ENCODE measurements around the gene CYB561A3.
A peak's percentile ranks its signal among the peaks of the same experiment; 100 is the strongest.

The CYB561A3 gene

DNA sequence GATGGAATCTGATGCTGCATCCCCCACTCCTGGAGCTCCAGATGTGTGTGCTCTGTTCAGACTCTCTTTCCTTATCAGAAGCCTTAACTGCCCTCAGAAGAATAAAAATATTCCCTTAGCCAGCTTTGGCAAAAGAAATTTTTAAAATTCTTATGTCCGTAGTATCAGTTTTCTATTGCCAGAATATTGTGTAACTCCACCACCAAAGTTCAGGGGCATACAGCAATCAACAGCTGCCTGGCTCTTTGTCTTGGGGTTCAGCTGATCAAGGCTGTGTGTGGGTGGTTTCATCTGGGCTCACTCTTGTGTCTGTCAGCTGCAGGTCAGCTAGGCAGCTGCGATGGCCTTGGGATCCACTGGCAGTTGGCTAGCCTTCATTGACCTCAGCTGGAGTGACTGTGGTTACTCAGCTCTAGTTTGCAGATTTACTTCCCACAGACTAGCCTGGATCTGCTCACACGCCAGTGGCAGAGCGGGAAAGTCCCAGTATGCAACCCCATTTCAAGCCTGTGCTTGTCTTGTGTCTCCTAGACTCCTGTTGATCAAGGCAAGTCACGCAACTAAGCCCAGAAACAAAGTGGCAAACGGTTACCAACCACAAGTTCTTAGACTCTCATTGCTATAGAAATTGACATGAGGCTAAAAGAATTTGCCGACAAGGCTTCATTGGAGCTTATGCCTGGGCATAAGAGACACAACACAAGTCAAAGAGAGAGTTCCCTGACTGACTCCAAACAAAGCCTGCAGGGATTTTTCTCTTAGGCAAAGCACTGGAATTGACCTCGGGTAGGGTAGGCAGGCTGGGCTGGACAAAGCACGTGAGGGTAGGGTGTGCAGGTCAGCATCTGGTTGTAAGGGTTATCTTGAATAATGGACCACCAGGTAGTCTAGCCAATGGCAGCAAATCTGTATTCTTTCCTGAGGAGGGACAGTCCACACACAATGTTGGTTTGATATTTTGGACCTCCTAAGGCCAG, 8.0 kb upstream of the CYB561A3 start:
- peak; percentile 60 for DNase-seq (ENCODE audit: low read depth)

DNA sequence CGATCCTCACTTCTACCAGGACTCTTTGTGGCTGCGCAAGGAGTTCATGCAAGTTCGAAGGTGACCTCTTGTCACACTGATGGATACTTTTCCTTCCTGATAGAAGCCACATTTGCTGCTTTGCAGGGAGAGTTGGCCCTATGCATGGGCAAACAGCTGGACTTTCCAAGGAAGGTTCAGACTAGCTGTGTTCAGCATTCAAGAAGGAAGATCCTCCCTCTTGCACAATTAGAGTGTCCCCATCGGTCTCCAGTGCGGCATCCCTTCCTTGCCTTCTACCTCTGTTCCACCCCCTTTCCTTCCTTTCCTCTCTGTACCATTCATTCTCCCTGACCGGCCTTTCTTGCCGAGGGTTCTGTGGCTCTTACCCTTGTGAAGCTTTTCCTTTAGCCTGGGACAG, 7.0 kb upstream of the CYB561A3 start:
- no peak for DNase-seq (ENCODE audit: low read depth)

DNA sequence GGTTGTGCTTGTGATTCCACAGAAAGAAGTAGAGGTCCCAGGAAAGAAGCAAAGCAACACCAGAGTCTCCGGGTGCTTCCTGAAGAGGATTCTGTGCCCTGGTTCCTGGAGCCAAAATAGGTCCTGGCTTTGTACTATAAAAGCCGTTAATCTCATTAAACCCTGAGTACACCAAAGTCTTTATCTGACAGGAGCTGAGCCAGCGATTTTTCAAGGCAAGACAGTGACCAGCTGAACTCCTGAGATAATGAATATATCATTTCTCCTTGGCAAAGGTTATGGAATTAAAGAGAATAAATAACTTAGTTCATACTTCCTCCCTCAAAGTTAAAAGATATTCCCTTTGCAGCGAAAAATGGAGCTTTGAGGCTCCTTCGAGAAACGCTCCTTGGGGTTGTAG, 5.7 kb upstream of the CYB561A3 start:
- no peak for DNase-seq (ENCODE audit: low read depth)

DNA sequence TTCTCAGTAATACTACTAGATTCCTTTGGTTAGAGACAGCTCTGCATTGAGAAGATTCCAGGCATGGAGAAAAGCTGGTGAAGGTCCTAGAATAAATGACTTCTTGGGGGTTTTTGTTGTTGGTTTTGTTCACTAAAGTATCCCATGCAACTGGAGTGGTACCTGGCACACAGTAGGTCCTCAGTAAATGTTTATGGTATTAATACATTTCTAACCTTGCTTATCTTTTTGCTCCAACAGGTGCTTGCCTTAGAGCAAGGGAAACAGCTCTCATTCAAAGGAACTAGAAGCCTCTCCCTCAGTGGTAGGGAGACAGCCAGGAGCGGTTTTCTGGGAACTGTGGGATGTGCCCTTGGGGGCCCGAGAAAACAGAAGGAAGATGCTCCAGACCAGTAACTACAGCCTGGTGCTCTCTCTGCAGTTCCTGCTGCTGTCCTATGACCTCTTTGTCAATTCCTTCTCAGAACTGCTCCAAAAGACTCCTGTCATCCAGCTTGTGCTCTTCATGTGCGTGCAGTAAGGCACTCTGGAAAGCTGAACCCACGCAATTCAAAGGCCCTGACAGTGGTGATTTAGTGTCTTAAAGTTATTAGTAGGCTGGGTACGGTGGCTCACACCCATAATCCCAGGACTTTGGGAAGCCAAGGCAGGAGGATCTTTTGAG, 2.5 kb upstream of the CYB561A3 start:
- DNase-seq (ENCODE audit: low read depth): no peak

DNA sequence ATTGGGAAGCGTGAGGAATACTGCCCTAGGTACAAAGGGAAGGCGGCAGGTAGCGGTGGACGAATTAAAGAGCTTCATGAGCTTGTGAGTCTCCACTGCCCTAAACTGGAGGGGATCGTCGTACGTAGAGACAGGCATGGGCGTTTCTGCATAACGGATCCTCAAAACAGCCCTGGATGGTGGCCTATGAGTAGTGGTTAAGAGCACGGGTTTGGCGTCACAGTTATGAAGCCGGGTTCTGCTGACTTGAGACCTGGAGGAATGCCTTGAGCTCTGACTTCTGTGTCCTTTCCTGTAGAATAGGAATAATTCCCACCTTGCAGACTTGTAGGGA, 827 bp upstream of the CYB561A3 start:
- DNase-seq (ENCODE audit: low read depth): no peak

DNA sequence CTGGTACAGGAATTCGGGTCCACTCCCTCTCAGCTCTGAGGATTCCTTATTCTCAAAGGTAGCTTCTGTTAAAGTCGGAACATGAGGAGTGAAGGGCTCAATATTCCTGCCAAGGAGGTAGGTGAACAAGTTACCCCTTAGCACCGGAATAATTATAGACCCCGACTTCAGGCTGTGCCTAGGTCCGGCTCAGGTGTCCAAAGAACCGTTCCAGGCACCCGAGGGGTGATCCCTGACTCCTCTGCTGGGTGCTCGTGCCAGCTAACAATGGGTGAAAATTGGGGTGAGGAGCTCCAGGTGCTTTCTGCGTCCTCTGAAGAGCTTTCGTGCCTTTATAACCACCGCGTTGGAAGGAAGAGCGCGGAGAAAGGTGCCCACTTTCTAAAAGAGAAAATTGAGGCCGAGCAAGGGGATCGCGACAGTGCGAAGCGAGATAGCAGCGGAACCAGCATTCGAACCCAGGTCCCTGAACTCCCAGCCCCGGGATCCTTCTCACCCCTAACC, 393 bp downstream of the CYB561A3 start:
- DNase-seq (ENCODE audit: low read depth): no peak

DNA sequence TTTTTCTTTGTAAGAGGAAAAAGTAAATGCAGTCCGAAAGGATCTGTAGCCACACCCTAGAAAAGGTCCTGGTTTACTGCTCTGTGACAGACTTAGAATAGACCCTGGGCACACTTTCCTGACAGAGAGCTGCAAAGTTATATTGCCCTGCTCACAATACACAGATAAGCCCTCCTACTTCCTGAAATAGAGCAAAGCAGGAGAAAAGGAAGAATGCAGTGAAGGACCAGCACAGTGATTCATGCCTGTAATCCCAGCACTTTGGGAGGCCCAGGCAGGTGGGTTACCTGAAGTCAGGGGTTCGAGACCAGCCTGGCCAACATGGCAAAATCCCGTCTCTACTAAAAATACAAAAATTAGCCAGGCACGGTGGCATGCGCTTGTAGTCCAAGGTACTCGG, 2.2 kb downstream of the CYB561A3 start:
- no peak for DNase-seq (ENCODE audit: low read depth)

DNA sequence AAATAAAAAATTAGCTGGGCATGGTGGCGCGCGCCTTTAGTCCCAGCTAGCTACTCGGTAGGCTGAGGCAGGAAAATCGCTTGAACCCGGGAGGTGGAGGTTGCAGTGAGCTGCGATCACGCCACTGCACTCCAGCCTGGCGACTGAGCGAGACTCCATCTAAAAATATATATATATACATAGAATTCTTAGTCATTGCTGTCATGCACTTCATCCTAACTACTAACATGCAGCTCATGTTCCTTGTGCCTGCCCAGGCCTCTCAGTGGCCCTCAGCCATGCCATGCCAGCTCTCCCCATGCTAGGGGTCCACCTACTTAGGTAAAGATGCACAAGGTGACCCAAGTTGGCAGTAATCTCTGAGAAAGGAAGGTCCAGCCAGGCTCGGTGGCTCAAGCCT, 3.1 kb downstream of the CYB561A3 start:
- no peak for DNase-seq (ENCODE audit: low read depth)

DNA sequence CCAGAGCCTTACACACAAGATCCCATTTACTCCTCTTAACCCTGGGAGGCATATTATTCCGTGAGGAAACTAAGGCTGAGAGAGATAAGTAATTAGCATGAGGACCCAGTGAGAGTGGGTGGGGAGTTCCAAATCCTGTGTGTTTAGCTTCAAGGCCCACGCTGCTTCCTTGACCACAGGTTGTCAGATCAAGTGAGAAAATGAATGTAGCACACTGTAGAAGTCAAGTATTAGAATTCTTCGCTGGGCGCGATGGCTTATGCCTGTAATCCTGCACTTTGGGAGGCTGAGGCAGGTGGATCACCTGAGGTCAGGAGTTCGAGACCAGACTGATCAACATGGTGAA, 3.8 kb downstream of the CYB561A3 start:
- DNase-seq (ENCODE audit: low read depth): no peak

DNA sequence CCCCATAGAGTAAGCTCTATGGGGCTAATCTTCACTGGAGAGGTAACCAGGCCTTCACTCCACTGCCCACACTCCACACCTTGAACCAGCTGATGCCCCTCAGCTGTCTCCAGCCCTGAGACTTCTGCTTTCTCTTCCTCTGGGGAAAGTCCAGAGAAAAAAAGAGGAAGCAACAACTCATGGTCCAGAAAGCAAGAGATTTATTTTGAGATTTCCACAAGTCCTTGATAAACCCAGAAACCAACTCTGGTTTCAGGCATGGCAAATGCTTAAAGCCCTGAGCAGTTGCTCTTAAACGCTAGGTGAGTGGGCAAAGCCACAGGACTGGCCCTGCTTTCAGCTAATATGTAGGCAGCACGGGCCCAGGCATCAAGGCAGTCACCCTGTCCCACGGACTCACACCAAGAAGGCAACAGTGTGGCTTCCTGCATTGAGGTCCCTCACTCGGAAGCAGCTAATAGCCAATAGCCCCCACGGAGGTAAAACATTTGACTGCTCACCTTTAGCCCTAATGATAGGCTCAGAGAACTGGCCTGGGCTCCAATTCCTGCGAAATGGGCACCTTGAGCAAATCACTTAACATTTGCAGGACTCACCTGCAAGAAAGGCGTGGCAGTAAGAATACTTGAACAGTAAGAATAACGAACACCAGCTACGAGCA, 4.3 kb downstream of the CYB561A3 start:
- DNase-seq (ENCODE audit: low read depth): no peak

DNA sequence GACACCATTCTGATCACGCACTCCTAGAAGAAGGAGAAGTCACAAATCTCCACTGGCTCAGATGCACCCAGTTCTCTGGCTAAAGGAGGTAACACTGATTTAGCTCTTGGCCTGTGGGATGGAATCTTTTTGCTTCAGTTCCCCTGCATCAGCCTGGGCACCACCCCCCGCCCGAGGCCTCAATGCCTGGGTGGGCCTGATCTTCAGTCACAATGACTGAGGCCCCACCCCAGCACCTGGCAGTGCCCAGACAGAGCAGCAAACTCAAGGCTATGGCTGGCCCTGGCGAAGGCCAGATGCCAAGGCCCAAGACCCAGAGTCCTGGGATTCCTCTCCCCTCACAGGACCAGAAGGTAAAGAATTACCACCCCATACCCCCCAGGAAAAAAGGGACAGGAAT, 5.0 kb downstream of the CYB561A3 start:
- no peak for DNase-seq (ENCODE audit: low read depth)

DNA sequence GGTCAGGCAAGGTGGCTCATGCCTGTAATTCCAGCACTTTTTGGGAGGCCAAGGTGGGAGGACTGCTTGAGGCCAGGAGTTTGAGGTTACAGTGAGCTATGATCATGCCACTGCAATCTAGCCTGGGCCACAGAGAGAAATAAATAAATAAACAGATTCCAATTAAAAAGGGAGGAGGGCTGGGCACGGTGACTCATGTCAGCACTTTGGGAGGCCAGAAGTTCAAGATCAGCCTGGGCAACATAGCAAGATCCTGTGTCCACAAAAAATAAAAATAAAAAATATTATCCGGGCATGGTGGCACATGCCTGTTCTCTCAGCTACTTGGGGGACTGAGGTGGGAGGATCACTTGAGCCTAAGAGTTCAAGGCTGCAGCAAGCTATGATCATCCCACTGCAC, 7.5 kb downstream of the CYB561A3 start:
- DNase-seq (ENCODE audit: low read depth): no peak

DNA sequence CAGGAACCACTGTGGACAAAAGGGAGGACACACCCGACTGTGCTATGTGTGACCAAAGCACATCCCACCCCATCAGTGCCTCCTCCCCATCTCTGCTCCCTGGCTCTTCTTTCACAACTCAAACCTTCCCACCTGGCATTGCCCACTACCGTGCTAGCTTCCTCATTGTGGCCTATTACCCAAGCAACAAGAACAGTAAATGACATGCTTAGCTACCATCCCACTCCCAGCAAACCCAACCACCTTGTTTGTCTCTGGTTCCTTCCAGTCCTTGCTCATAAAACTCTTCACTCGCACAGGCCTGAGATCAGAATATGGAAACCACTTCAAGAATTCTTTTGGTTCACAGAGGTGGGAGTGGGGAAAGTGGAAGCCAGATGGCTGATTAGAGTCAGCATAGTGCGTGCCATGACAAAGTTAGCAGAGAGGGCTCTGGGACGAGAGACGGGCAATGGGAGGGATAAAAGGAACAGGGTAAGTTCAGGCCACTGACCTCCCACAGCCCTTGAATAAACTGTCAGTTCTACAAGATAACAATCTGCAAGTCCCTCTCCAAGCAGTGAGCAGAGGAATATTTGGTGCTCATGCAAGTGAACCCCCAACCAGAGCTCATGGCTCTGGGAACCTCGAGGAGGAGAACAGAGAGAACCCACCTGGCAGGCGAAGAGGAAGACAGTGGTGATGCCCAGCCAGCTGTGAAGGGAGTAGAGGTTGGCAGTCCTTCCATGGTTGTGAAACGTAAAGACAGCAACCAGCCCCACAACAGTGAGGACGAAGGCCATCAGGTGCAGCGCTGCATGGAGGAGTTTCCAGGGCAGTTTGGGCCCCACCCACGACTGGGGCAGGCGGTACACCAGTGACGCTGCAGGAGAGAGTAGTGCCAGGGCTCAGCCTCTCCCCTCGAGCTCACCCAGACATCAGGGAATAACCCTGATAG, 8.3 kb downstream of the CYB561A3 start:
- no peak for DNase-seq (ENCODE audit: low read depth)

DNA sequence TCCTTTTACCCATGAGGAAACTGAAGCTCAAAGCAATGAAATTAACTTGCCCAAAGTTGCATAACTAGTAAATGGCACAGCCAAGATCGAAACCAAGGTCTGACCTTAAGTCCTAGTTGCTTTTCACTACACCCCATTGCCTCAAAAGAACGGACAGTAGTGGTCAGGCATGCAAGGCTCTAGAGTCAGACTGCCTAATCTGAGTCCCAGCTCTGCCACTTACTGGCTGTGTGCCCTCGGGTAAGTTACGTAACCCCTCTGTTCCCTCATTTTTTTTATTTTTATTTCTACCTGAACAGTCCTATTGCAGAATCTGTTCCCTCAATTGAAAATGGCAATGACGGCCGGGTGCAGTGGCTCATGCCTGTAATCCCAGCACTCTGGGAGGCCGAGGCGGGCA, 9.6 kb downstream of the CYB561A3 start:
- DNase-seq (ENCODE audit: low read depth): no peak

DNA sequence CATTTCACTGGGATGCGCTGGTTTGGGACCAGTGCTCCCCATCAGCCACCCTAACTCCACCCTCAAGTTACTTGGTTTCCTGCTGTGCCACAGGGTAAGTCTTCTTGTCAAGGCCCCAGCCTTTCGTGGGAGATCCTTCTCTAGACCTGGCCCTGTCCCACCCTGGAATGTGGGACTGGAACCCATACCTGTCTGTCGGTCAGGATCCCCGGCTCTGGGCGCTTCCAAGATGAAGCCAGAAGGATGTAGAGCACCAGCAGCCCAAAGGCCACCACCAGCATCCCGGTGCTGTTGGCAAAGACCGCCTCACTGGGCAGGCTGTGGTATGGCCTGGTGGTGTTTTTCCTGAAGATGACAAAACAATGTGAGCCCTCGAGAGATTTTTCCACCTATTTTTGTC, 10.9 kb downstream of the CYB561A3 start:
- no peak for DNase-seq (ENCODE audit: low read depth)

DNA sequence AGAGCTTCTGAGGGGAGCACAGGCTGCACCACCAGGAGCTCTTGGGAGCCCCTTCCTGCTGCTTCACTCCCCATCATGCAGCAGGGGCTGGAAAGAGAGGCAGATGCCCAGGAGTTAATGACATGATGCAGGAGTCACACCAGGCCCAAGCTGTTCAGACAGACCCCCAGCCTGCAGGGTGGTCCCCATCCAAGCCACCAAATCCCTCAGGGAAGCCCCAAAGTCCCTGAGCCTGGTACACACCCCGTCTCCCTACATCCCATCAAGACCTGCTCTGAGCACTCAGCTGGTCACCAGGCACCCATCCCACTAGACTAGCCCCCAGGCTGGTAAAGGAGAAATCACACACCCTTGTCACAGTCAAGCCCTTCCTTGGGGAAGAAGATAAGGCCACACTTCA, 11.3 kb downstream of the CYB561A3 start:
- DNase-seq (ENCODE audit: low read depth): no peak

DNA sequence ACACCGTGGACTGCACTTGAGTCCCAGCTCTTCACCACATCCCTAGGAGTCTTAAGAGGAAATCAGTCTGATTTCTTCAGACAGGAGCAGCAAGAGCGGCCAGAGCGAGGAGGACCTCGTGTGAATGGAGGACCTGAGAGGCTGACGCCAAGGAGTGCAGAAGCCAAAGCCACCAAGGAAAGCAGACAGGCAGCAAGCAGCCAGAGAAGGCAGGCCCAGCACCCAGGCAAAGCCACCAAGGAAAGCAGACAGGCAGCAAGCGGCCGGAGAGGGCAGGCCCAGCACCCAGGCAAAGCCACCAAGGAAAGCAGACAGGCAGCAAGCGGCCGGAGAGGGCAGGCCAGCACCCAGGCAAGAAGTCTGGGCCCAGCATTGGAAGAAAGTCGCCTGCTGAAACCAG, 11.8 kb downstream of the CYB561A3 start:
- DNase-seq (ENCODE audit: low read depth): no peak

DNA sequence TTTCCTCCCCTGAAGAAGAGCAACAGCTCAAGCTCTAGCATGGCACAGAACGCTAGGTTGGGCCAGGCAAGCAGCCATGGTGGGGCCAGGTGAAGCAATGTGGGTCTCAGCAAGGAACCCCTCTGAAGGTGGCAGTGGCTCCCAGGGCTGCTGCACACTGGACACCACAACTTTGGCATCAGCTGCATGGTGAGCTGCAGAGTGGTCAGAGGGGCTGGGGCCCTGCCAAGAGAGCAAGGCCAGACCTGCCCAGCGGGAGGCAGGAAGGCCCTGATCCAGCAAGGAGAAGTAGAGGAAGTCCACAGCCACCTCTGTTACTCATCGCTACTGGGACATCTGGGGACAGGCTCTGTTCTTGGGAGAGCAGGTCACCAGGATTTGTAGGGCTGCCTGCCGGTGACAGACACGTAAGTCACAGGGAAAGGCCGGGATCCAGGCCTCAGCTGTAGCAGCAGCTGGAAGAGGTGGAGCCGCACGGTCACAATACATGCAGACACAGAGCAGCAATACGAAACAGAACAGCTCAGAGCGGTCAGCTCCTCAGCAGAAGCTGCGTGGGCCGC, 12.4 kb downstream of the CYB561A3 start:
- DNase-seq (ENCODE audit: low read depth): no peak

DNA sequence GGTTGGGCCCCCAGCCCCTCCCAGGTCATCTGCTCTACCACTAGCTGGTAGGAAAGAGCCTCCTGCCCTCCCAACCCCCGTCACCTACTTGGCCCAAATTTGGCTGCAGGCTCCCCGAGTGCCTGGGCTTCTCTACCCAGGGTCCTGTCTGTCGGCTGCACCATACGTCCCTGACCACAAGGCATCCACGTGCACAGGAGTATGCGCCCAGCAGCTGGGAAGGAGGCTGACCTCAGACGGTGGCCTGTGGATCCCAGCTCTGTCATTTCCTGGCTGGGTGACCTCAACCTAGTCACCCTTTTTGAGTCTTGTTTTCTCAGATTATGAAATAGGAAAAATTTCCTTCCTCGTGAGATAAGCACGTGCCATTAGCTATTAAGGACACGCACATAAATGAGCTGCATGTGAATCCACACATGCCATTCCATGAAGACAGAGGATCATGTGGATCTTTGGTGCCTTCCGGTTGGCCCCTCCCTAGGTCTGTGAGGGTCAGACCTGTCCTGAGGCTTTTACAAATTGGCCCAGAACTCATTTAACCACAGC, 13.7 kb downstream of the CYB561A3 start:
- no peak for DNase-seq (ENCODE audit: low read depth)

DNA sequence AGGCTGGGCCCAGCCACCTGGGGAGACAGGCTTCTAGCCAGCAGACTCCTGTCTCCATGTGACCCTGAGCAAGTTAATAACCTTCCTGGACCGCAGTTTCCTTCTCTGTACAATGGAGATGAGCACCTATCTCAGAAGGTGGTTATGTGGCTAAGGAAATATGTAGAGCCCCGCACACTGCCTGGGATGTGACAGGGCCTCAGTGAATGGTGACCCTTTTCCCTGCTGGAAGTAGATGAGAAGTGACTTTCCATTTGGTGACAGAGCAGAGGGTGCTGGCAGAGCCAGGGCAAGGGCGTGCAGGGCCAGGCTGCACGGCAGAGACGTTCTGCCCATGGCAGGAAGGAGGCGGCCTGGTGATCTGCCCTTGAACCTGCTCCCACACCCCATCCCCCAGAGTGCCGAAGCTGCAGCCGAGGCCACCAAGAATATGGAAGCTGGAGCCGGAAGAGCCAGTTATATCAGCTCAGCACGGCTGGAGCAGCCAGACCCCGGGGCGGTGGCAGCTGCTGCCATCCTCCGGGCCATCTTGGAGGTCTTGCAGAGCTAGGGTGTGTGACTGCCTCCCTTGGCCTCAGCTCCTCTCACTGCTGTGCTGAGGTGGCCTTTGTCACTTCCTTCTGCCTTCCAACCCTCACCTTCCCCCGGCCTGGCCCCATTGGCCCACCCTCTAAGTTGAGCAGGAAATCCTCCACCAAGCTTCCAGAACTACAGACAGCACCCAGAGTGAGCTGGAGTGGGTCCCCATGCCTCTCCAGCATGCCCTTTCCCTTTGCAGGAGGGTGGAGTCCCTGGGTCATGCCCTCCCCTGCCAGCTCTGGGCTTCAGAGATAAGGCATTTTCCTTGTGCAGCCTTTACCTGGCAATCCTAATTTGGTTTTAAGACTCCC, 15.5 kb downstream of the CYB561A3 start:
- no peak for DNase-seq (ENCODE audit: low read depth)
